SK-N-SH (cell line): ENCODE results near the gene HTT. TPM values are rescaled to one million over a fixed set of nuclear protein-coding genes. Genes with fewer than 3 reads are reported as not detected.

Source experiments
- CTCF ChIA-PET: fragments of 300-600, 350-600 bp; formaldehyde crosslinking; extraction: SDS; loops from one replicate; lab custom pipeline; 2021; lab: Yijun Ruan, JAX
- POLR2A ChIA-PET: fragments of 350-600 bp; sonication (Branson Sonifier 250); formaldehyde crosslinking; extraction: SDS; loops from one replicate; lab custom pipeline; 2020; ENCODE audit warnings: antibody characterized with exemption, inconsistent platforms; lab: Yijun Ruan, JAX
- DNase-seq: peaks from one replicate; pipeline ENCODE4 v3.0.0; 2012
- H2AFZ ChIP-seq: fragments of 200-600 bp; sonication (generic); 2 replicates; pipeline ENCODE4 v1.8.1; 2016; ENCODE audit warnings: antibody characterized with exemption, mild to moderate bottlenecking, low read depth
- H3F3A ChIP-seq: fragments of 200-600 bp; sonication (generic); replicated peaks from 2 replicates; pipeline ENCODE3; 2016; ENCODE audit warnings: antibody characterized with exemption, mild to moderate bottlenecking; ENCODE audit not compliant: insufficient read depth
- H3K27ac ChIP-seq, 2 experiments: fragments of 200-500 bp in 1 of 2; fragments of 200-600 bp in 1 of 2; sonication (Bioruptor generic) in 1 of 2; sonication (generic), shearing (Covaris generic) in 1 of 2; 2 replicates each; pipeline versions ENCODE4 v1.5.1 to v1.6.1; 2014 to 2016; ENCODE audit warnings: low read depth in 2 of 2, inconsistent platforms in 1 of 2, low read length in 1 of 2, mild to moderate bottlenecking in 1 of 2, mixed read lengths in 1 of 2
- H3K27me3 ChIP-seq: fragments of 200-600 bp; sonication (generic), shearing (Covaris generic); 2 replicates; pipeline ENCODE4 v1.6.1; 2016; ENCODE audit warnings: mixed run types; ENCODE audit not compliant: insufficient read depth
- H3K36me3 ChIP-seq, 2 experiments: fragments of 200-500 bp in 1 of 2; fragments of 200-600 bp in 1 of 2; sonication (Bioruptor generic) in 1 of 2; sonication (generic) in 1 of 2; replicated peaks in 1 of 2; 2 replicates each; pipeline versions ENCODE3 to v1.5.1; 2014 to 2016; ENCODE audit warnings: low read length in 1 of 2, mild to moderate bottlenecking in 1 of 2; ENCODE audit not compliant: insufficient read depth in 2 of 2, control insufficient read depth in 1 of 2
- H3K4me1 ChIP-seq, 2 experiments: fragments of 200-500 bp in 1 of 2; fragments of 200-600 bp in 1 of 2; sonication (Bioruptor generic) in 1 of 2; sonication (generic), shearing (Covaris generic) in 1 of 2; 2 replicates each; pipeline versions ENCODE4 v1.5.1 to v1.6.1; 2014 to 2016; ENCODE audit warnings: low read depth in 1 of 2, low read length in 1 of 2, mixed run types in 1 of 2; ENCODE audit not compliant: insufficient read depth in 2 of 2, control insufficient read depth in 1 of 2
- H3K4me2 ChIP-seq: fragments of 200-600 bp; sonication (generic), shearing (Covaris generic); 2 replicates; pipeline ENCODE4 v1.6.1; 2017; ENCODE audit warnings: mixed run types
- H3K4me3 ChIP-seq, 2 experiments: fragments of 200-500 bp in 1 of 2; fragments of 200-600 bp in 1 of 2; sonication (Bioruptor generic) in 1 of 2; sonication (generic), shearing (Covaris generic) in 1 of 2; 2 replicates each; pipeline versions ENCODE4 v1.5.1 to v1.8.1; 2014 to 2016; ENCODE audit warnings: low read depth in 2 of 2, inconsistent platforms in 1 of 2, low read length in 1 of 2, mild to moderate bottlenecking in 1 of 2, mixed read lengths in 1 of 2, moderate library complexity in 1 of 2
- H3K79me2 ChIP-seq: fragments of 200-600 bp; sonication (generic); 2 replicates; pipeline ENCODE4 v1.8.1; 2017; ENCODE audit warnings: mild to moderate bottlenecking; ENCODE audit not compliant: insufficient read depth
- H3K9ac ChIP-seq: fragments of 200-600 bp; sonication (generic); 2 replicates; pipeline ENCODE4 v1.6.1; 2017; ENCODE audit warnings: mixed run types
- H3K9me2 ChIP-seq: fragments of 200-600 bp; sonication (generic); 2 replicates; pipeline ENCODE4 v1.6.1; 2017; ENCODE audit warnings: mixed run types
- H3K9me3 ChIP-seq: fragments of 200-600 bp; sonication (generic); 2 replicates; pipeline ENCODE4 v1.6.1; 2017; ENCODE audit warnings: mixed run types, mild to moderate bottlenecking, moderate library complexity
- H4K20me1 ChIP-seq: fragments of 200-600 bp; sonication (generic); 2 replicates; pipeline ENCODE4 v1.6.1; 2017; ENCODE audit warnings: mild to moderate bottlenecking, mixed run types; ENCODE audit not compliant: insufficient read depth
- CHD2 ChIP-seq: fragments of 150-350 bp; IDR thresholded peaks from 2 replicates; pipeline ENCODE4 v1.6.1; 2018; ENCODE audit warnings: low read length; ENCODE audit not compliant: partially characterized antibody
- EP300 ChIP-seq, 2 experiments: IDR thresholded peaks; 2 replicates each; pipeline versions ENCODE4 v1.4.0 to v1.6.1; 2012; ENCODE audit warnings: borderline replicate concordance in 1 of 2, low read depth in 1 of 2, low read length in 1 of 2
- FOSL2 ChIP-seq: IDR thresholded peaks from 2 replicates; pipeline ENCODE4 v1.4.0; 2012; ENCODE audit warnings: low read depth, mild to moderate bottlenecking, moderate library complexity, borderline replicate concordance
- FOXJ3 ChIP-seq: sonication (generic); formaldehyde crosslinking; IDR thresholded peaks from 2 replicates; pipeline ENCODE4 v1.5.1; 2020; ENCODE audit warnings: mild to moderate bottlenecking, missing genetic modification reagents
- FOXM1 ChIP-seq: IDR thresholded peaks from 2 replicates; pipeline ENCODE4 v1.4.0; 2012; ENCODE audit warnings: low read depth, mild to moderate bottlenecking
- GATA2 ChIP-seq: sonication (generic); formaldehyde crosslinking; IDR thresholded peaks from 2 replicates; pipeline ENCODE4 v1.5.0; 2020; ENCODE audit warnings: mild to moderate bottlenecking, missing genetic modification reagents
- MXI1 ChIP-seq: IDR thresholded peaks from 2 replicates; pipeline ENCODE4 v1.6.1; 2012; ENCODE audit warnings: mild to moderate bottlenecking, low read depth, low read length, improper control_type of control experiment
- NFIC ChIP-seq: IDR thresholded peaks from 2 replicates; pipeline ENCODE4 v1.4.0; 2012; ENCODE audit warnings: borderline replicate concordance
- NRF1 ChIP-seq: IDR thresholded peaks from 2 replicates; pipeline ENCODE4 v1.6.1; 2012; ENCODE audit warnings: low read depth, mild to moderate bottlenecking, low read length
- PBX3 ChIP-seq: IDR thresholded peaks from 2 replicates; pipeline ENCODE4; 2012
- RCOR1 ChIP-seq: fragments of 150-350 bp; IDR thresholded peaks from 2 replicates; pipeline ENCODE4 v1.6.1; 2017; ENCODE audit warnings: antibody characterized with exemption, low read length
- REST ChIP-seq: IDR thresholded peaks from 2 replicates; pipeline ENCODE4 v1.6.1; 2012; ENCODE audit warnings: mild to moderate bottlenecking, low read depth, low read length, moderate library complexity
- RXRA ChIP-seq: IDR thresholded peaks from 2 replicates; pipeline ENCODE4 v1.4.0; 2012; ENCODE audit warnings: low read depth, mild to moderate bottlenecking, borderline replicate concordance
- SIN3A ChIP-seq: IDR thresholded peaks from 2 replicates; pipeline ENCODE4 v1.6.1; 2012; ENCODE audit warnings: low read depth, mild to moderate bottlenecking, low read length, moderate library complexity, borderline replicate concordance
- SMC3 ChIP-seq: IDR thresholded peaks from 2 replicates; pipeline ENCODE4 v1.6.1; 2012; ENCODE audit warnings: low read depth, low read length, improper control_type of control experiment
- TAF1 ChIP-seq: IDR thresholded peaks from 2 replicates; pipeline ENCODE4 v1.6.1; 2012; ENCODE audit warnings: low read depth, mild to moderate bottlenecking, low read length, moderate library complexity, borderline replicate concordance
- YY1 ChIP-seq: IDR thresholded peaks from 2 replicates; pipeline ENCODE4 v1.4.0; 2012; ENCODE audit warnings: low read depth, mild to moderate bottlenecking
- WGBS: methylation state at CpG from one replicate; pipeline ENCODE4 v1.1.6; 2017; ENCODE audit warnings: low lambda C conversion rate; 5-methylcytosine and 5-hydroxymethylcytosine counted together
- polyA plus RNA-seq, 3 experiments: library from polyadenylated mRNA; depleted of rRNA; stranded (reverse); fragments of >200 nt; gene quantifications; 2 replicates each; pipeline ENCODE4 v1.2.3, GENCODE V29; 2012
- TF ChIP-seq, protein P1 (sequence below): fragments of 150-350 bp; IDR thresholded peaks from 2 replicates; pipeline ENCODE4 v1.6.1; 2017; ENCODE audit warnings: antibody characterized with exemption, low read length, low read depth, borderline replicate concordance

The HTT gene
- polyA plus RNA-seq, 1 of the 3 experiments (the other 2 are of a cell fraction) = 11.3 TPM

DNA sequence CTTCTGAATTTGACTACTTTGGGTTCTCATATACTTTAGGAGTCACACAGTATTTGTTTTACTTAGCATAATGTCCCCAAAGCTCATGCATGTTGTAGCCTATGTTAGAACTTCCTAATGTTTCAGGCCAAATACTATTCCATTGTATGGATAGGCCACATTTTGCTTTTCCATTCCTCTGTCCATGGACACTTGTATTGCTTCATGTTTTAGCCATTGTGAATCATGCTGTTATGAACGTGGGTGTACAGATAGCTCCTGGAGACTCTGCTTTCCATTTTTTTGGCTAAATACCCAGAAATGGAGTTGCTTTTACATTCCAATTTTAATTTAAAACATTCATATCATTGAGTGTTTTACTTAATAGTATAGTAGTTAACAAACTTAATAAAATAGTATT is 54.5 kb downstream of the HTT start:
- WGBS = 75% methylated on average over 1 of the region's 1 CpG
- Histone ChIP-seq H2AFZ (no peak overlapping the region), H3K9me2 (no peaks in the 10 kb centered on the region), H3F3A (no peaks in the 10 kb centered on the region), H3K36me3 (peaks cover 70 to 80% of the 10 kb centered on the region in 2 experiments), H3K27me3 (no peaks in the 10 kb centered on the region), H3K27ac (no peak overlapping the region), H3K4me1 (peaks cover 0 to 8% of the 10 kb centered on the region in 2 experiments; a peak in 1 of 4 replicates), H3K4me3 (no peak overlapping the region), H4K20me1 (no peaks in the 10 kb centered on the region), H3K79me2 (no peaks in the 10 kb centered on the region), H3K4me2 (no peak overlapping the region), H3K9ac (no peak overlapping the region), H3K9me3 (no peaks in the 10 kb centered on the region)
- POLR2A ChIA-PET = no interaction called here
- CTCF ChIA-PET = interaction anchor here (1.1 to 2.0 kb wide), 3 partner anchors 16 to 24 kb away, joined by 3 to 8 read pairs (median 3); no protein-coding TSS in a partner anchor
- DNase-seq = no peak
- TF ChIP-seq, protein P1, sequence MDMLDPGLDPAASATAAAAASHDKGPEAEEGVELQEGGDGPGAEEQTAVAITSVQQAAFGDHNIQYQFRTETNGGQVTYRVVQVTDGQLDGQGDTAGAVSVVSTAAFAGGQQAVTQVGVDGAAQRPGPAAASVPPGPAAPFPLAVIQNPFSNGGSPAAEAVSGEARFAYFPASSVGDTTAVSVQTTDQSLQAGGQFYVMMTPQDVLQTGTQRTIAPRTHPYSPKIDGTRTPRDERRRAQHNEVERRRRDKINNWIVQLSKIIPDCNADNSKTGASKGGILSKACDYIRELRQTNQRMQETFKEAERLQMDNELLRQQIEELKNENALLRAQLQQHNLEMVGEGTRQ = no peak
- no peak for TF ChIP-seq NRF1
- no peak for TF ChIP-seq GATA2 (CRISPR knock-in tag)
- TF ChIP-seq FOXJ3 (CRISPR knock-in tag) = no peak
- no peak for TF ChIP-seq RXRA
- TF ChIP-seq REST = no peak

GRCh38 chr4:3130201-3130600 is 55.7 kb downstream of the HTT start:
- WGBS = 91% methylated on average over 3 of the region's 3 CpGs
- no peaks in the 10 kb centered on the region for H4K20me1 ChIP-seq
- CTCF ChIA-PET = interaction anchor here (0.8 to 1.7 kb wide), 4 partner anchors 15 to 45 kb away, joined by 3 to 4 read pairs (median 4); no protein-coding TSS in a partner anchor

More at GRCh38 chr4:3130201-3130600, 55.7 kb downstream of the HTT start:
- Histone ChIP-seq H3K9me3 (no peaks in the 10 kb centered on the region), H3K4me1 (no peaks in the 10 kb centered on the region), H3K79me2 (no peaks in the 10 kb centered on the region), H3K36me3 (peaks cover 81% of the 10 kb centered on the region in 2 experiments), H3K4me2 (no peak overlapping the region), H3K9ac (no peak overlapping the region), H3K27me3 (no peaks in the 10 kb centered on the region), H3K4me3 (no peak overlapping the region), H2AFZ (no peak overlapping the region), H3K9me2 (no peaks in the 10 kb centered on the region), H3F3A (no peaks in the 10 kb centered on the region), H3K27ac (no peak overlapping the region)
- TF ChIP-seq FOSL2 (no peak), NFIC (no peak), PBX3 (no peak), EP300 (IDR thresholded peaks at IDR 0.05; ENCODE audit: borderline replicate concordance in 1 of 2, low read depth in 1 of 2, low read length in 1 of 2) (no peak), FOXM1 (no peak), CHD2 (no peak), YY1 (no peak), SIN3A (no peak), SMC3 (no peak), RCOR1 (no peak), NRF1 (no peak), TAF1 (no peak), RXRA (no peak), MXI1 (no peak)
- POLR2A ChIA-PET = no interaction called here
- DNase-seq = no peak
